T-helper 2 cell (primary cell): ENCODE measurements around the gene MAGEH1.

Source experiments
- DNase-seq, 5 experiments: peaks; one replicate each; pipeline versions ENCODE4 v3.0.0 to v3.0.0-alpha.2; 2012 to 2022

The MAGEH1 gene

DNA sequence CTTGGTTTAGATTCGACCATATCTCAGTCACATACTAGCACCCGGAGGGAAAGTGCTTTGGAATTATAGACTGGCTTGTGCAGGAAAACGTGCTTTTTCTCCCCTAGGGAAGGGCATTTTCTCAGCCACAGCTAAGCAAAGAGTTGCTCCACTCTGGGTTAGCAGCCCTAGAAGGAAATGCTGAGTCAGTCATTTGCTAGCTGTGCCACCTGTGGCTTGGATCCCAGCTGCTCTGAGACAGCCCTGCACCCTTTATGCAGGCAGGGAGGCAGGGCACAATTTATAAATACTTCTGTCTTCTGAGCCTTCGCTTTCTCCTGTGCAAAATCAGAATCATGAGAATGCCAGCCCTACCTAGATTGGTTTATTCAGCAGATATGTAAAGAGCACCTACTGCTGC, 39.0 kb downstream of the MAGEH1 start:
- peak in 1 of 5 experiments; percentile 17 for DNase-seq
